Bronchial epithelial cell (primary cell): Measurements from ENCODE around the gene LRIG1. TPM values are rescaled to one million over a fixed set of nuclear protein-coding genes. Genes with fewer than 3 reads are reported as not detected.

Experiments used
- DNase-seq: peaks from one replicate; pipeline ENCODE4 v3.0.0-alpha.2; 2010; ENCODE audit warnings: low read depth
- FAIRE-seq: peaks from 2 replicates; lab custom pipeline; 2011; peaks lifted over from hg19 to GRCh38; lab: Jason Lieb, UNC
- H3K27me3 ChIP-seq: 2 replicates; pipeline ENCODE4 v1.5.1; 2011; ENCODE audit warnings: low read length; ENCODE audit not compliant: control insufficient read depth, insufficient read depth
- H3K36me3 ChIP-seq: 2 replicates; pipeline ENCODE4 v1.5.1; 2011; ENCODE audit warnings: low read length; ENCODE audit not compliant: control insufficient read depth, insufficient read depth
- H3K4me3 ChIP-seq: 2 replicates; pipeline ENCODE4 v1.5.1; 2011; ENCODE audit warnings: mild to moderate bottlenecking, low read depth, low read length, control low read depth
- total RNA-seq: library from RNA; depleted of rRNA; stranded (reverse); fragments of >200 nt; gene quantifications from 2 replicates; pipeline ENCODE4 v1.2.1, GENCODE V29; 2014
- TF ChIP-seq, protein P1 (sequence below): IDR thresholded peaks from 2 replicates; pipeline ENCODE4 v1.5.1; 2011; ENCODE audit warnings: mild to moderate bottlenecking, moderate library complexity, low read length, control low read depth, inconsistent platforms; ENCODE audit not compliant: insufficient read depth, severe bottlenecking

Gene LRIG1
- total RNA-seq, 1 donor from 2014 or later: 11.6 TPM

DNA sequence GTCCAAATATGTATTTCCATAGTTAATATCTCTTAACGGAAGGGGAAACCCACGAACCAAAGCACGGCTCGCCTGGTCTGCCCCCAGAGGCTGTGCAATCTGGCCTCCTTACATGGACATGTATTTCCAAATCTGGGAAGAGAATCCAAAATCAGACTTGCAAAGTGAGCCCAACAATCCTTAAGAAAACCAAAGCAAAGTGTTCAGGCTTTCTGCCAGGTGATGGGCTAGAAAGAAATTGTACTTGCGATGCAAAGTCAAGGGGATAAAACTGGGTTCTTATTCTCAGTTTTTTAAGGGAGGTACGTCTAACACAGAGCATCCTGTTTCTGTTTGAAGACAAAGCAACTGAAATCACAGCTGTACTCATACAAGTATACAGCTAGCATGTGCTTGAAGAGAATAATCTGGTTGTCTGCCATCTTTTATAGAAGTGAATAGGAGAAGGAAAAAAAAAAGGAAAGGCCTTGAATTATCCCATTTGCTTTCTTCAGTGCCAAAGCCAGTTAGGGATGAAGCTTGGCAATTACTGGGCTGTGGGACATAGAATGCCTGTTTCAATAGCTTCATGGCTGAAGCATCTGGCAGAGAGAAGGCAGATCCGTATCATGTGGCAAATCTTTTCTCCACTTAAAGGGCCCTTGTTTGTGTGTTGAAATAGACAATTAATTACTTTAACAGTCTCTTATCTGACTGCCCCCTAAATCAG lies 48.4 kb downstream of the LRIG1 start:
- H3K4me3 ChIP-seq: no peak overlapping the region
- DNase-seq (no peak), FAIRE-seq (no peak)
- H3K36me3 ChIP-seq: peaks cover 2% of the 10 kb centered on the region
- no peaks in the 10 kb centered on the region for H3K27me3 ChIP-seq
- TF ChIP-seq, protein P1, sequence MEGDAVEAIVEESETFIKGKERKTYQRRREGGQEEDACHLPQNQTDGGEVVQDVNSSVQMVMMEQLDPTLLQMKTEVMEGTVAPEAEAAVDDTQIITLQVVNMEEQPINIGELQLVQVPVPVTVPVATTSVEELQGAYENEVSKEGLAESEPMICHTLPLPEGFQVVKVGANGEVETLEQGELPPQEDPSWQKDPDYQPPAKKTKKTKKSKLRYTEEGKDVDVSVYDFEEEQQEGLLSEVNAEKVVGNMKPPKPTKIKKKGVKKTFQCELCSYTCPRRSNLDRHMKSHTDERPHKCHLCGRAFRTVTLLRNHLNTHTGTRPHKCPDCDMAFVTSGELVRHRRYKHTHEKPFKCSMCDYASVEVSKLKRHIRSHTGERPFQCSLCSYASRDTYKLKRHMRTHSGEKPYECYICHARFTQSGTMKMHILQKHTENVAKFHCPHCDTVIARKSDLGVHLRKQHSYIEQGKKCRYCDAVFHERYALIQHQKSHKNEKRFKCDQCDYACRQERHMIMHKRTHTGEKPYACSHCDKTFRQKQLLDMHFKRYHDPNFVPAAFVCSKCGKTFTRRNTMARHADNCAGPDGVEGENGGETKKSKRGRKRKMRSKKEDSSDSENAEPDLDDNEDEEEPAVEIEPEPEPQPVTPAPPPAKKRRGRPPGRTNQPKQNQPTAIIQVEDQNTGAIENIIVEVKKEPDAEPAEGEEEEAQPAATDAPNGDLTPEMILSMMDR: no peak

DNA sequence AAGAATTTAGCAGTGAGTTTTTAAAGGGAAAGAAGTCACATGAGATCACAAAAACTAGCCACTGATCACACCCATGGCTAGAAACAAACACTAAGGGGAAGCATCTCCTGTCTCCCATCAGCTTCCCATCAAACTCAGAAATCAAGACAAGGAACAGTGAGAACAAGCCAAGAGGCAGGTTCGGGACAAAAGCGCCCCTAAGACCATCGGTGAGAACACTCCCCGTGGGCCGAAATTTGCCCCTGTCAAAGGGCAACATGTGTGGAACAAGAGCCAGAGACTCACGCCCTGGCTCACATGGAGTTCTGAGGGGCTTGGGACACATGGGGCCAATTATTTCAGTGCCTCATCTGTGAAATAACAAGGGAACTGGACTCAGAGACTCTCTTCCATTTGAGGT lies 49.1 kb downstream of the LRIG1 start:
- FAIRE-seq (no peak), DNase-seq (no peak)
- no peak overlapping the region for H3K4me3 ChIP-seq
- H3K27me3 ChIP-seq: no peaks in the 10 kb centered on the region
- TF ChIP-seq, protein P1: no peak
- peaks cover 2% of the 10 kb centered on the region for H3K36me3 ChIP-seq

DNA sequence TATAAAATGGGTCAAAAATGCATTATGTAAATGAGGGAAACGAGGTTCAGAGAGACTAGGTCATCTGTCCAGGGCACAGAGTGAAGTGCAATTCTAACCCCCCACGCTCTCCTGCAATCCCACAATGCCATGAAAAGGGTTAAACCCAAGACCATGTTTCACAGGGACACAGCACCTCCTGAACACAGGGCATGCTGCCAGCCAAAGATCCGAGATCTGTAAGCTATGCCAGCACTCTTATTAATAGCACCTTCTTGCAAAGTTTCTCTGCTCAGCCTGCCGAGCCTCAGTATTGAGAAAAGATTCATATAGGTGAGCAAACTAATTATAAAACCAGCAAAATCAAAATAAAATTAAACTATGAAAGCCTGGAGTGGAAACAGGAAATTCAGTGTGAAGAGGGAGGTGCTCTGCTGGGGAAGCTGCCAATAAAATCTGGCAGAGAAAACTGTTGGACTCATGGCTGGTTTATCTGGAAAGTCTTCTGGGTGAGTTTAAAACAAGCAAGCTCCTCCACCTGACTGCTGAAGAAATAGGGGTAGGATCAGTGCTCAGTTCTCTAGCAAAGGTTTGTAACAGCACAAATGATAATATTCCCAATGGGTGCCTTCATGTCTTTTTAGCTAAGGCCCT lies 50.3 kb downstream of the LRIG1 start:
- H3K27me3 ChIP-seq: no peaks in the 10 kb centered on the region
- FAIRE-seq (no peak), DNase-seq (peak; percentile 56)
- peaks cover 2% of the 10 kb centered on the region for H3K36me3 ChIP-seq
- H3K4me3 ChIP-seq: no peak overlapping the region
- TF ChIP-seq, protein P1: no peak

DNA sequence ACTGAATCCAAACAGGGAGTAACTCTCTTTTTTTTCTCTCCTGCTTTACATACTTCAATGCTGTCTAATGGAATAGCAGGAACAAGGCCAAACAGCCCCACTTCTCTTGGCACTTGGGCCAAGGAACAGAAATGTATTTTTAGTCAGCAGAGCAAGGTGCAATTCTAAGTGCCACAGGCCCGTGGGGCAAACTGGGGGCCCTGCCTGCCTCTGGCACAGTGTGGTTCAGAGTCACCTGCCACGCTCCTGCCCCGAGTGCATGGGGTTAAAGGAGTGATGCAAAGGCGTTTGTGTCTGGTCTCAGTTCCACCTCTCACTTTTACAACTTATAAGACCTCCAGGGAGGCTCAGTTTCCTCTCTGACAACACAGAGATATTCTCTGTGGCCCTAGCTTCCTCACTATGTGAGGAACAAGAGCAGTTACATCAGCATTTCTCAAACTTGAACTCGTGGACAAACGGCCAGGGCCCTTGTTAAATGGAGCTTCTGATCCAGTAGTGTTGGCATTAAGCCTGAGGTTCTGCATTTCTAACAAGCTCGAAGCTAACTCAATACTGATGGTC lies 51.3 kb downstream of the LRIG1 start:
- DNase-seq: no peak
- H3K27me3 ChIP-seq: no peaks in the 10 kb centered on the region
- H3K36me3 ChIP-seq: peaks cover 2% of the 10 kb centered on the region
- FAIRE-seq: no peak
- TF ChIP-seq, protein P1: no peak
- no peak overlapping the region for H3K4me3 ChIP-seq

GRCh38 chr3:66444146-66444644 lies 56.6 kb downstream of the LRIG1 start:
- no peak for DNase-seq
- Histone ChIP-seq H3K36me3 (no peaks in the 10 kb centered on the region), H3K27me3 (no peaks in the 10 kb centered on the region), H3K4me3 (no peak overlapping the region)
- TF ChIP-seq, protein P1: no peak
- FAIRE-seq: no peak
